Heart left ventricle (tissue), 16 donors: ENCODE results near the gene KPNB1. TPM values are rescaled to one million over a fixed set of nuclear protein-coding genes. Genes with fewer than 3 reads are reported as not detected.

ENCODE experiments used
- ATAC-seq, 4 donors: fragments of 200-7000 bp; cut with Tn5 transposase; one replicate each; pipeline ENCODE4 v1.9.1; 2020 to 2022; ENCODE audit warnings: moderate library complexity in 4 of 4, mild to moderate bottlenecking in 3 of 4, moderate number of reproducible peaks in 1 of 4
- DNase-seq, 5 donors: peaks; one replicate each; pipeline ENCODE4 v3.0.0-alpha.2; 2020
- H3K27ac ChIP-seq, 12 donors: fragments of 200-600 bp; sonication (generic) in 4 of 12; one replicate each; pipeline versions ENCODE4 v1.5.0 to v1.8.0; 2016 to 2022; ENCODE audit warnings: mild to moderate bottlenecking in 2 of 12
- H3K27me3 ChIP-seq, 9 donors: fragments of 200-600 bp; sonication (generic) in 2 of 9; one replicate each; pipeline versions ENCODE4 v1.5.1 to v1.8.0; 2016 to 2022; ENCODE audit warnings: mild to moderate bottlenecking in 3 of 9
- H3K36me3 ChIP-seq, 9 donors: fragments of 200-600 bp; sonication (generic) in 2 of 9; one replicate each; pipeline versions ENCODE4 v1.5.0 to v1.8.0; 2018 to 2022; ENCODE audit warnings: mild to moderate bottlenecking in 2 of 9
- H3K4me1 ChIP-seq, 12 donors: fragments of 200-600 bp; sonication (generic) in 4 of 12; one replicate each; pipeline versions ENCODE4 v1.5.0 to v1.8.0; 2016 to 2022; ENCODE audit warnings: mild to moderate bottlenecking in 3 of 12
- H3K4me3 ChIP-seq, 12 donors: fragments of 200-600 bp; sonication (generic) in 4 of 12; one replicate each; pipeline versions ENCODE4 v1.5.0 to v1.8.0; 2017 to 2022; ENCODE audit warnings: mild to moderate bottlenecking in 9 of 12, moderate library complexity in 4 of 12
- H3K9me3 ChIP-seq, 12 donors: fragments of 200-600 bp; sonication (generic) in 4 of 12; one replicate each; pipeline versions ENCODE4 v1.5.0 to v1.8.0; 2016 to 2022; ENCODE audit warnings: mild to moderate bottlenecking in 1 of 12
- POLR2A ChIP-seq, 2 donors: fragments of 450-650 bp; IDR thresholded peaks; one replicate each; pipeline ENCODE4 v1.6.1; 2017; ENCODE audit warnings: antibody characterized with exemption in 2 of 2, mild to moderate bottlenecking in 2 of 2, moderate library complexity in 2 of 2
- WGBS, 4 donors: extraction: QIAGEN DNeasy Blood & Tissue Kit in 2 of 4; methylation state at CpG; one replicate each; pipeline versions ENCODE4 v1.1.5 to v1.1.7; 2013 to 2018; 5-methylcytosine and 5-hydroxymethylcytosine counted together
- intact Hi-C, 10 donors: fragments of 100-400 bp; cut with DNase I; formaldehyde crosslinking; loops; one replicate each; pipeline versions ENCODE4 v1.11.1 to v1.14.2; 2022
- polyA plus RNA-seq, 2 donors: library from polyadenylated mRNA; stranded (reverse); fragments of 200-250 nt; gene quantifications; one replicate each; pipeline ENCODE4 v1.2.3, GENCODE V29; 2013
- total RNA-seq, 9 donors: library from RNA; depleted of rRNA in 2 of 9; stranded (reverse); fragments of >200 nt in 2 of 9; fragmentation: NEBNext Ultra II Directional in 3 of 9; extraction: Animal tissue kit (Norgen Biotek cat#: 25700) in 3 of 9; gene quantifications; one replicate each; pipeline versions ENCODE4 v1.1.0 to v1.2.4, GENCODE V29; 2016 to 2023
- TF ChIP-seq, protein P1 (sequence below), 12 donors: fragments of 200-600 bp; sonication (generic) in 4 of 12; IDR thresholded peaks; one replicate each; pipeline versions ENCODE4 v1.5.0 to v1.8.0; 2018 to 2022; ENCODE audit warnings: antibody characterized with exemption in 12 of 12, mild to moderate bottlenecking in 5 of 12
- donor health status: ischemic (EF 13 %, LVEDD 7.1; RV severe dilation, severe dysfunction).
- donor health status: healthy with polysubstance abuse.
- donor health status: DM: no; HTN: yes; CAD: no.
- donor health status: DM: no; HTN: no; CAD: no.
- donor health status: ischemic (EF 25% LVEDD 6.9; RV normal size, moderate dysfunction).
- donor health status: ischemic (EF 25% LVEDD 5.7; RV mildly dilated, moderate dysfunction).
- donor health status: healthy.
- donor health status: DM: yes; HTN: yes; CAD: no.
- donor health status: ischemic (EF 35%, LVEDD 5.7; RV mildly dilated, moderate dysfunction).
- donor health status: nonischemic (EF 11% LVEDD 7.7; RV severe dilation, severe dysfunction).
- donor health status: DM: yes; HTN: yes; CAD: no.
- donor health status: PGD.
- donor health status: ischemic (EF 29% LVEDD 5.4; RV normal size, mild dysfunction).
- donor health status: nonischemic (EF 23%, LVEDD 6.1; RV moderate dilation, normal function).

The KPNB1 gene
- total and polyA plus RNA-seq, 11 donors: 30.7 to 236 (median 174) TPM

- intact Hi-C loops: no loop called here
- no peak overlapping the region for H3K4me3 ChIP-seq
- peaks cover 0 to 31% (median 7%) of the 10 kb centered on the region in 12 donors for H3K4me1 ChIP-seq
- DNase-seq: no peak
- no peaks in the 10 kb centered on the region for H3K9me3 ChIP-seq
- whole genome bisulfite sequencing, 4 donors: 79 to 91% (median 88%) methylated on average over 5 of the region's 5 CpGs
- no peak for ATAC-seq
- no peak for TF ChIP-seq POLR2A (IDR thresholded peaks at IDR 0.05)
- TF ChIP-seq, protein P1, sequence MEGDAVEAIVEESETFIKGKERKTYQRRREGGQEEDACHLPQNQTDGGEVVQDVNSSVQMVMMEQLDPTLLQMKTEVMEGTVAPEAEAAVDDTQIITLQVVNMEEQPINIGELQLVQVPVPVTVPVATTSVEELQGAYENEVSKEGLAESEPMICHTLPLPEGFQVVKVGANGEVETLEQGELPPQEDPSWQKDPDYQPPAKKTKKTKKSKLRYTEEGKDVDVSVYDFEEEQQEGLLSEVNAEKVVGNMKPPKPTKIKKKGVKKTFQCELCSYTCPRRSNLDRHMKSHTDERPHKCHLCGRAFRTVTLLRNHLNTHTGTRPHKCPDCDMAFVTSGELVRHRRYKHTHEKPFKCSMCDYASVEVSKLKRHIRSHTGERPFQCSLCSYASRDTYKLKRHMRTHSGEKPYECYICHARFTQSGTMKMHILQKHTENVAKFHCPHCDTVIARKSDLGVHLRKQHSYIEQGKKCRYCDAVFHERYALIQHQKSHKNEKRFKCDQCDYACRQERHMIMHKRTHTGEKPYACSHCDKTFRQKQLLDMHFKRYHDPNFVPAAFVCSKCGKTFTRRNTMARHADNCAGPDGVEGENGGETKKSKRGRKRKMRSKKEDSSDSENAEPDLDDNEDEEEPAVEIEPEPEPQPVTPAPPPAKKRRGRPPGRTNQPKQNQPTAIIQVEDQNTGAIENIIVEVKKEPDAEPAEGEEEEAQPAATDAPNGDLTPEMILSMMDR (IDR thresholded peaks at IDR 0.05): no peak
- H3K27ac ChIP-seq: no peak overlapping the region
- H3K36me3 ChIP-seq: no peaks in the 10 kb centered on the region
- no peaks in the 10 kb centered on the region for H3K27me3 ChIP-seq
These were observed 5.4 kb upstream of the KPNB1 start for GRCh38 chr17:47644324-47644723.

DNA sequence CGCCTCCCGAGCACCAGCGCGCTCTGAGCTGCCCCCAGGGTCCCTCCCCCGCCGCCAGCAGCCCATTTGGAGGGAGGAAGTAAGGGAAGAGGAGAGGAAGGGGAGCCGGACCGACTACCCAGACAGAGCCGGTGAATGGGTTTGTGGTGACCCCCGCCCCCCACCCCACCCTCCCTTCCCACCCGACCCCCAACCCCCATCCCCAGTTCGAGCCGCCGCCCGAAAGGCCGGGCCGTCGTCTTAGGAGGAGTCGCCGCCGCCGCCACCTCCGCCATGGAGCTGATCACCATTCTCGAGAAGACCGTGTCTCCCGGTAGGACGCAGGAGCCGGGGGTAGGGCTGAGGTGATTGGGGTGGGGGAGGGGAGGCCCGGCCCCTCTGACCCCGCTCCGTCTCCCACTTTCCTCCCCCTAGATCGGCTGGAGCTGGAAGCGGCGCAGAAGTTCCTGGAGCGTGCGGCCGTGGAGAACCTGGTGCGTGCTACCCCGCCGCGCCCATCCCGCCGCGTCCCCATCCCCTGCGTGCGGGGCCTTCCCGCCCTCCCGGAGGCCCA, 329 bp downstream of the KPNB1 start:
- Histone ChIP-seq H3K4me1 (peaks cover 0 to 69% (median 33%) of the 10 kb centered on the region in 12 donors), H3K9me3 (no peaks in the 10 kb centered on the region), H3K4me3 (peak overlapping the region; percentile 67 to 97 (median 86)), H3K27me3 (no peaks in the 10 kb centered on the region), H3K36me3 (peaks cover 0 to 38% (median 35%) of the 10 kb centered on the region in 9 donors), H3K27ac (peak overlapping the region; percentile 88 to 98 (median 93))
- ATAC-seq: peak; percentile 7 to 22 (median 16)
- no peak for DNase-seq
- WGBS, 4 donors: 0 to 1% (median 0%) methylated on average over 9 to 48 of the region's 48 CpGs
- TF ChIP-seq POLR2A (IDR thresholded peaks at IDR 0.05): no peak
- TF ChIP-seq, protein P1 (IDR thresholded peaks at IDR 0.05): no peak
- intact Hi-C loops: loop anchor here in 1 of 10 donors (5.0 kb wide), 1 partner anchor 42 kb away; the partner anchor contains the start of gene TBKBP1

GRCh38 chr17:47650525-47651522, 1.1 kb downstream of the KPNB1 start:
- peaks cover 0 to 75% (median 41%) of the 10 kb centered on the region in 12 donors for H3K4me1 ChIP-seq
- H3K4me3 ChIP-seq: peak overlapping the region; percentile 67 to 97 (median 86)
- ATAC-seq: peak; percentile 69 to 83 (median 78)
- DNase-seq: peak; percentile 96 to 98 (median 98)
- TF ChIP-seq, protein P1 (IDR thresholded peaks at IDR 0.05): no peak
- TF ChIP-seq POLR2A (IDR thresholded peaks at IDR 0.05): no peak
- no peaks in the 10 kb centered on the region for H3K27me3 ChIP-seq
- peaks cover 0 to 46% (median 42%) of the 10 kb centered on the region in 9 donors for H3K36me3 ChIP-seq
- 2 to 3% (median 3%) methylated on average over 13 to 38 of the region's 39 CpGs for WGBS, 4 donors
- H3K27ac ChIP-seq: peak overlapping the region in 11 of 12 donors; percentile 91 to 98 (median 93)
- intact Hi-C loops: loop anchor here in 1 of 10 donors (5.0 kb wide), 1 partner anchor 41 kb away; the partner anchor contains the start of gene TBKBP1
- no peaks in the 10 kb centered on the region for H3K9me3 ChIP-seq
